Measurements from ENCODE around the gene ADD2.

ADD2 gene

GRCh38 chr2:70779911-70780545 lies 12.0 kb upstream of the ADD2 start:
- no peak for DNase-seq

GRCh38 chr2:70779491-70779890 lies 11.5 kb upstream of the ADD2 start:
- no peak for DNase-seq

GRCh38 chr2:70778676-70779075 lies 10.7 kb upstream of the ADD2 start:
- no peak for DNase-seq

GRCh38 chr2:70777450-70777849 lies 9.4 kb upstream of the ADD2 start:
- no peak for DNase-seq

GRCh38 chr2:70776266-70776665 lies 8.3 kb upstream of the ADD2 start:
- DNase-seq = no peak

- DNase-seq = peak; percentile 1
Observed at GRCh38 chr2:70775141-70775540, 7.1 kb upstream of the ADD2 start.

- no peak for DNase-seq
Observed at GRCh38 chr2:70772486-70773155, 4.6 kb upstream of the ADD2 start.

- no peak for DNase-seq
Observed at GRCh38 chr2:70771446-70771845, 3.4 kb upstream of the ADD2 start.

GRCh38 chr2:70769450-70769849 lies 1.4 kb upstream of the ADD2 start:
- no peak for DNase-seq

GRCh38 chr2:70768590-70769085 lies 638 bp upstream of the ADD2 start:
- no peak for DNase-seq

- DNase-seq = peak; percentile 79
Observed at GRCh38 chr2:70767079-70767698, 811 bp downstream of the ADD2 start.

GRCh38 chr2:70766357-70767078 lies 1.5 kb downstream of the ADD2 start:
- peak; percentile 15 for DNase-seq

- no peak for DNase-seq
Observed at GRCh38 chr2:70765507-70765906, 2.5 kb downstream of the ADD2 start.

- DNase-seq = peak; percentile 6
Observed at GRCh38 chr2:70759446-70759845, 8.6 kb downstream of the ADD2 start.

- no peak for DNase-seq
Observed at GRCh38 chr2:70757966-70758365, 10.0 kb downstream of the ADD2 start.

- DNase-seq = no peak
Observed at GRCh38 chr2:70757360-70757759, 10.6 kb downstream of the ADD2 start.

- DNase-seq = no peak
Observed at GRCh38 chr2:70756128-70756527, 11.9 kb downstream of the ADD2 start.

GRCh38 chr2:70753902-70754301 lies 14.1 kb downstream of the ADD2 start:
- peak; percentile 73 for DNase-seq

GRCh38 chr2:70753031-70753430 lies 15.0 kb downstream of the ADD2 start:
- no peak for DNase-seq

- no peak for DNase-seq
Observed at GRCh38 chr2:70752396-70752795, 15.6 kb downstream of the ADD2 start.

- peak; percentile 12 for DNase-seq
Observed at GRCh38 chr2:70751881-70752280, 16.1 kb downstream of the ADD2 start.

GRCh38 chr2:70750320-70750719 lies 17.7 kb downstream of the ADD2 start:
- no peak for DNase-seq

GRCh38 chr2:70748002-70748784 lies 19.8 kb downstream of the ADD2 start:
- DNase-seq = peak; percentile 12

Data from NCI-H69 (cell line).